HG02642 (cell line): ENCODE measurements around the gene TMBIM1.

Experiments used
- ATAC-seq: cut with Tn5 transposase; IDR thresholded peaks from one replicate; pipeline ENCODE4 v1.9.1; 2021; ENCODE audit warnings: mild to moderate bottlenecking; ENCODE audit not compliant: unreplicated experiment, poor library complexity

The TMBIM1 gene

GRCh38 chr2:218260742-218261422 lies 31.4 kb downstream of the TMBIM1 start, which contains the start of gene GPBAR1:
Gene GPBAR1, plus strand, starts transcription at chr2:218261015. Its CDS starts 1,710 bp downstream, at chr2:218262725.
- no peak for ATAC-seq

- no peak for ATAC-seq
Measured at GRCh38 chr2:218260166-218260565, 32.1 kb downstream of the TMBIM1 start.

- ATAC-seq: no peak
Measured at GRCh38 chr2:218259099-218259961, 33.0 kb downstream of the TMBIM1 start.

- peak; percentile 71 for ATAC-seq
Measured at GRCh38 chr2:218257390-218257981, 34.8 kb downstream of the TMBIM1 start.

GRCh38 chr2:218256612-218257350 lies 35.5 kb downstream of the TMBIM1 start:
- ATAC-seq: no peak

- ATAC-seq: no peak
Measured at GRCh38 chr2:218255446-218255845, 36.9 kb downstream of the TMBIM1 start.

GRCh38 chr2:218253232-218253625 lies 39.1 kb downstream of the TMBIM1 start:
- no peak for ATAC-seq

GRCh38 chr2:218252509-218253231 lies 39.6 kb downstream of the TMBIM1 start:
- ATAC-seq: no peak

GRCh38 chr2:218249691-218250090 lies 42.6 kb downstream of the TMBIM1 start:
- no peak for ATAC-seq

GRCh38 chr2:218245214-218245613 lies 47.1 kb downstream of the TMBIM1 start:
- no peak for ATAC-seq

- ATAC-seq: no peak
Measured at GRCh38 chr2:218244665-218245064, 47.6 kb downstream of the TMBIM1 start.

- ATAC-seq: no peak
Measured at GRCh38 chr2:218244204-218244603, 48.1 kb downstream of the TMBIM1 start.

- no peak for ATAC-seq
Measured at GRCh38 chr2:218238887-218239286, 53.4 kb downstream of the TMBIM1 start.

- no peak for ATAC-seq
Measured at GRCh38 chr2:218236829-218237228, 55.5 kb downstream of the TMBIM1 start.

GRCh38 chr2:218235017-218235416 lies 57.3 kb downstream of the TMBIM1 start:
- no peak for ATAC-seq

GRCh38 chr2:218234521-218234920 lies 57.8 kb downstream of the TMBIM1 start:
- no peak for ATAC-seq

- no peak for ATAC-seq
Measured at GRCh38 chr2:218233543-218233942, 58.8 kb downstream of the TMBIM1 start.

- peak; percentile 66 for ATAC-seq
Measured at GRCh38 chr2:218230882-218231281, 61.4 kb downstream of the TMBIM1 start.

- ATAC-seq: no peak
Measured at GRCh38 chr2:218229851-218230250, 62.5 kb downstream of the TMBIM1 start.

- ATAC-seq: peak; percentile 83
Measured at GRCh38 chr2:218229239-218229638, 63.1 kb downstream of the TMBIM1 start.
